Measurements from ENCODE around the gene RBMS3.

DNA sequence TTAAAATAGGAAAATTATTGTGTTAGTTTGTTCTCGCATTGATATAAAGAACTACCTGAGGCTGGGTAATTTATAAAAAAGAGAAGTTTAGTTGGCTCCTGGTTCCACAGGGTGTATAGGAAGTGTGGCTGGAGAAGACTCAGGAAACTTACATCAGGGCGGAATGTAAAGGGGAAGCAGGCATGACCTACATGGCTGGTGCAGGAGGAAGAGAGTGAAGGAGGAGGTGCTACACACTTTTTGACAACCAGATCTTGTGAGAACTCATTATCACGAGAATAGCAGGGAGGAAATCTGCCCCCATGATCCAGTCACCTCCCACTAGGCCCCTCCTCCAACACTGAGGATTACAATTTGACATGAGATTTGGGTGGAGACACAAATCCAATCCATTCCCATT is 490.7 kb downstream of the RBMS3 start:
- TF ChIP-seq, protein P1, sequence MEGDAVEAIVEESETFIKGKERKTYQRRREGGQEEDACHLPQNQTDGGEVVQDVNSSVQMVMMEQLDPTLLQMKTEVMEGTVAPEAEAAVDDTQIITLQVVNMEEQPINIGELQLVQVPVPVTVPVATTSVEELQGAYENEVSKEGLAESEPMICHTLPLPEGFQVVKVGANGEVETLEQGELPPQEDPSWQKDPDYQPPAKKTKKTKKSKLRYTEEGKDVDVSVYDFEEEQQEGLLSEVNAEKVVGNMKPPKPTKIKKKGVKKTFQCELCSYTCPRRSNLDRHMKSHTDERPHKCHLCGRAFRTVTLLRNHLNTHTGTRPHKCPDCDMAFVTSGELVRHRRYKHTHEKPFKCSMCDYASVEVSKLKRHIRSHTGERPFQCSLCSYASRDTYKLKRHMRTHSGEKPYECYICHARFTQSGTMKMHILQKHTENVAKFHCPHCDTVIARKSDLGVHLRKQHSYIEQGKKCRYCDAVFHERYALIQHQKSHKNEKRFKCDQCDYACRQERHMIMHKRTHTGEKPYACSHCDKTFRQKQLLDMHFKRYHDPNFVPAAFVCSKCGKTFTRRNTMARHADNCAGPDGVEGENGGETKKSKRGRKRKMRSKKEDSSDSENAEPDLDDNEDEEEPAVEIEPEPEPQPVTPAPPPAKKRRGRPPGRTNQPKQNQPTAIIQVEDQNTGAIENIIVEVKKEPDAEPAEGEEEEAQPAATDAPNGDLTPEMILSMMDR (IDR thresholded peaks at IDR 0.05), result no peak
- TF ChIP-seq POLR2A (IDR thresholded peaks at IDR 0.05) (no peak), POLR2AphosphoS5 (IDR thresholded peaks at IDR 0.05) (no peak), EP300 (IDR thresholded peaks at IDR 0.05) (no peak)

All from upper lobe of left lung (tissue), 4 donors.